GM23338 (cell line): Measurements from ENCODE around the gene CARD6. TPM values are rescaled to one million over a fixed set of nuclear protein-coding genes. Genes with fewer than 3 reads are reported as not detected.

Source experiments
- ATAC-seq: fragments of 200-7000 bp; cut with Tn5 transposase; 3 replicates; pipeline ENCODE4 v1.9.1; 2020
- DNase-seq: peaks from one replicate; pipeline ENCODE4 v3.0.0-alpha.2; 2015; ENCODE audit warnings: low spot score
- H2AFZ ChIP-seq: fragments of 200-600 bp; sonication (generic); 2 replicates; pipeline ENCODE4 v1.8.0; 2016; ENCODE audit warnings: antibody characterized with exemption, mild to moderate bottlenecking, moderate library complexity
- H3F3A ChIP-seq: fragments of 200-600 bp; sonication (generic); replicated peaks from 2 replicates; pipeline ENCODE4 v1.8.0; 2017; ENCODE audit warnings: antibody characterized with exemption, mixed run types, low read depth
- H3K27ac ChIP-seq: fragments of 200-600 bp; sonication (generic); 2 replicates; pipeline ENCODE4 v1.6.1; 2016; ENCODE audit warnings: low read depth
- H3K27me3 ChIP-seq: fragments of 200-600 bp; sonication (generic); 2 replicates; pipeline ENCODE4 v1.8.0; 2016; ENCODE audit warnings: mild to moderate bottlenecking, mixed run types, moderate library complexity; ENCODE audit not compliant: insufficient read depth
- H3K36me3 ChIP-seq: fragments of 200-600 bp; sonication (generic); 2 replicates; pipeline ENCODE4 v1.8.0; 2016; ENCODE audit warnings: mild to moderate bottlenecking; ENCODE audit not compliant: insufficient read depth
- H3K4me1 ChIP-seq: fragments of 200-600 bp; sonication (generic); 2 replicates; pipeline ENCODE4 v1.8.0; 2016; ENCODE audit warnings: mild to moderate bottlenecking, moderate library complexity; ENCODE audit not compliant: insufficient read depth
- H3K4me2 ChIP-seq: fragments of 200-600 bp; sonication (generic); 2 replicates; pipeline ENCODE4 v1.7.1; 2017; ENCODE audit warnings: mixed run types
- H3K4me3 ChIP-seq: fragments of 200-600 bp; sonication (generic); 2 replicates; pipeline ENCODE4 v1.6.1; 2016; ENCODE audit warnings: mixed run types
- H3K79me2 ChIP-seq: fragments of 200-600 bp; sonication (generic); replicated peaks from 2 replicates; pipeline ENCODE4 v1.8.0; 2017; ENCODE audit warnings: mild to moderate bottlenecking; ENCODE audit not compliant: insufficient read depth
- H3K9me2 ChIP-seq: fragments of 200-600 bp; sonication (generic); 2 replicates; pipeline ENCODE4 v1.8.0; 2017; ENCODE audit not compliant: insufficient read depth
- H4K20me1 ChIP-seq: fragments of 200-600 bp; sonication (generic); replicated peaks from 2 replicates; pipeline ENCODE4 v1.8.0; 2017; ENCODE audit warnings: mild to moderate bottlenecking; ENCODE audit not compliant: insufficient read depth
- H3K27ac Mint-ChIP-seq: 2 replicates; pipeline ENCODE4 v1.8.0; 2020; ENCODE audit warnings: inconsistent platforms, mild to moderate bottlenecking, moderate library complexity, mixed read lengths
- H3K27me3 Mint-ChIP-seq: 3 replicates; pipeline ENCODE4 v1.8.0; 2022; ENCODE audit warnings: low read depth, mild to moderate bottlenecking, moderate library complexity, mixed read lengths, inconsistent platforms; ENCODE audit not compliant: insufficient read depth, poor library complexity
- H3K36me3 Mint-ChIP-seq: 3 replicates; pipeline ENCODE4 v1.8.0; 2021; ENCODE audit warnings: low read depth, mild to moderate bottlenecking, inconsistent platforms, moderate library complexity, mixed read lengths
- H3K4me1 Mint-ChIP-seq: 3 replicates; pipeline ENCODE4 v1.8.0; 2020; ENCODE audit warnings: mild to moderate bottlenecking, inconsistent platforms, mixed read lengths
- H3K4me3 Mint-ChIP-seq: 3 replicates; pipeline ENCODE4 v1.8.0; 2021; ENCODE audit warnings: moderate library complexity, mild to moderate bottlenecking, inconsistent platforms, mixed read lengths
- H3K9me3 Mint-ChIP-seq: 3 replicates; pipeline ENCODE4 v1.8.0; 2020; ENCODE audit warnings: moderate library complexity, mild to moderate bottlenecking, inconsistent platforms, mixed read lengths
- EZH2 ChIP-seq: fragments of 200-600 bp; sonication (generic); IDR thresholded peaks from one replicate; pipeline ENCODE4 v1.8.0; 2017; ENCODE audit warnings: antibody characterized with exemption, mild to moderate bottlenecking, low read depth; ENCODE audit not compliant: unreplicated experiment
- EZH2phosphoT487 ChIP-seq: fragments of 200-600 bp; sonication (generic); IDR thresholded peaks from one replicate; pipeline ENCODE4 v1.8.1; 2018; ENCODE audit warnings: antibody characterized with exemption; ENCODE audit not compliant: unreplicated experiment
- JUNB ChIP-seq: IDR thresholded peaks from one replicate; pipeline ENCODE4 v1.6.1; 2016; ENCODE audit warnings: antibody characterized with exemption; ENCODE audit not compliant: unreplicated experiment
- NANOG ChIP-seq: IDR thresholded peaks from 2 replicates; pipeline ENCODE4 v1.6.1; 2016; ENCODE audit warnings: antibody characterized with exemption, borderline replicate concordance
- POLR2AphosphoS5 ChIP-seq: IDR thresholded peaks from 2 replicates; pipeline ENCODE4 v1.6.1; 2016; ENCODE audit warnings: antibody characterized with exemption, low read depth
- STAT1 ChIP-seq: IDR thresholded peaks from one replicate; pipeline ENCODE4 v1.6.1; 2016; ENCODE audit warnings: antibody characterized with exemption; ENCODE audit not compliant: unreplicated experiment
- ZNF114 ChIP-seq: fragments of 250-450 bp; sonication (Bioruptor Pico); IDR thresholded peaks from 2 replicates; pipeline ENCODE4 v1.5.0; 2020; ENCODE audit warnings: mild to moderate bottlenecking, moderate library complexity
- ZNF331 ChIP-seq: fragments of 250-450 bp; sonication (Bioruptor Pico); IDR thresholded peaks from 2 replicates; pipeline ENCODE4 v1.5.0; 2020; ENCODE audit warnings: low read depth, mild to moderate bottlenecking, moderate library complexity
- polyA plus RNA-seq: library from polyadenylated mRNA; unstranded; fragments of >200 nt; fragmentation: Nextera tagmentation; extraction: Ambion mirVana; gene quantifications from 2 replicates; pipeline ENCODE4 v1.2.1, GENCODE V29; 2016
- total RNA-seq: library from RNA; depleted of rRNA; stranded (reverse); fragments of >200 nt; shearing (Covaris generic); gene quantifications from 2 replicates; pipeline ENCODE4 v1.2.3, GENCODE V29; 2014
- TF ChIP-seq, protein P1 (sequence below): fragments of 250-450 bp; sonication (Bioruptor Pico); IDR thresholded peaks from 2 replicates; pipeline ENCODE4 v1.5.0; 2020; ENCODE audit warnings: mild to moderate bottlenecking, moderate library complexity
- TF ChIP-seq, protein P2 (sequence below): IDR thresholded peaks from 2 replicates; pipeline ENCODE4 v1.6.1; 2016; ENCODE audit warnings: antibody characterized with exemption

Gene CARD6
- total and polyA plus RNA-seq, 2 experiments from 2014 or later: 0.32 to 0.45 TPM

DNA sequence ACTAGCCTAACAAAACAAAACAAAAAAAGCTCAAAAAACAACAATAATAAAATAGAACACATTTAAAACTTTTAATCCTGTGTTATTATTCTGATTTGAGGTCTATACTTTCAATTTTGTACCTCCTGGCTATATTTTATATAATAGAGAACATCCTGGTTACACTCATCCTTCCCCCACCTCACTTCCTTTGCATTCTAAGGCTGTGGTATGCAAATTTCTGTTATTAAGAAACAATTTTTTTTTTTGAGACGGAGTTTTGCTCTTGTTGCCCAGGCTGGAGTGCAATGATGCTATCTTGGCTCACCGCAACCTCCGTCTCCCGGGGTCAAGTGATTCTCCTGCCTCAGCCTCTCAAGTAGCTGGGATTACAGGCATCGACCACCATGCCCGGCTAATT lies 3.1 kb upstream of the CARD6 start (continued):
- TF ChIP-seq ZNF331 (no peak), STAT1 (no peak), EZH2phosphoT487 (no peak), JUNB (no peak)
- TF ChIP-seq, protein P1, sequence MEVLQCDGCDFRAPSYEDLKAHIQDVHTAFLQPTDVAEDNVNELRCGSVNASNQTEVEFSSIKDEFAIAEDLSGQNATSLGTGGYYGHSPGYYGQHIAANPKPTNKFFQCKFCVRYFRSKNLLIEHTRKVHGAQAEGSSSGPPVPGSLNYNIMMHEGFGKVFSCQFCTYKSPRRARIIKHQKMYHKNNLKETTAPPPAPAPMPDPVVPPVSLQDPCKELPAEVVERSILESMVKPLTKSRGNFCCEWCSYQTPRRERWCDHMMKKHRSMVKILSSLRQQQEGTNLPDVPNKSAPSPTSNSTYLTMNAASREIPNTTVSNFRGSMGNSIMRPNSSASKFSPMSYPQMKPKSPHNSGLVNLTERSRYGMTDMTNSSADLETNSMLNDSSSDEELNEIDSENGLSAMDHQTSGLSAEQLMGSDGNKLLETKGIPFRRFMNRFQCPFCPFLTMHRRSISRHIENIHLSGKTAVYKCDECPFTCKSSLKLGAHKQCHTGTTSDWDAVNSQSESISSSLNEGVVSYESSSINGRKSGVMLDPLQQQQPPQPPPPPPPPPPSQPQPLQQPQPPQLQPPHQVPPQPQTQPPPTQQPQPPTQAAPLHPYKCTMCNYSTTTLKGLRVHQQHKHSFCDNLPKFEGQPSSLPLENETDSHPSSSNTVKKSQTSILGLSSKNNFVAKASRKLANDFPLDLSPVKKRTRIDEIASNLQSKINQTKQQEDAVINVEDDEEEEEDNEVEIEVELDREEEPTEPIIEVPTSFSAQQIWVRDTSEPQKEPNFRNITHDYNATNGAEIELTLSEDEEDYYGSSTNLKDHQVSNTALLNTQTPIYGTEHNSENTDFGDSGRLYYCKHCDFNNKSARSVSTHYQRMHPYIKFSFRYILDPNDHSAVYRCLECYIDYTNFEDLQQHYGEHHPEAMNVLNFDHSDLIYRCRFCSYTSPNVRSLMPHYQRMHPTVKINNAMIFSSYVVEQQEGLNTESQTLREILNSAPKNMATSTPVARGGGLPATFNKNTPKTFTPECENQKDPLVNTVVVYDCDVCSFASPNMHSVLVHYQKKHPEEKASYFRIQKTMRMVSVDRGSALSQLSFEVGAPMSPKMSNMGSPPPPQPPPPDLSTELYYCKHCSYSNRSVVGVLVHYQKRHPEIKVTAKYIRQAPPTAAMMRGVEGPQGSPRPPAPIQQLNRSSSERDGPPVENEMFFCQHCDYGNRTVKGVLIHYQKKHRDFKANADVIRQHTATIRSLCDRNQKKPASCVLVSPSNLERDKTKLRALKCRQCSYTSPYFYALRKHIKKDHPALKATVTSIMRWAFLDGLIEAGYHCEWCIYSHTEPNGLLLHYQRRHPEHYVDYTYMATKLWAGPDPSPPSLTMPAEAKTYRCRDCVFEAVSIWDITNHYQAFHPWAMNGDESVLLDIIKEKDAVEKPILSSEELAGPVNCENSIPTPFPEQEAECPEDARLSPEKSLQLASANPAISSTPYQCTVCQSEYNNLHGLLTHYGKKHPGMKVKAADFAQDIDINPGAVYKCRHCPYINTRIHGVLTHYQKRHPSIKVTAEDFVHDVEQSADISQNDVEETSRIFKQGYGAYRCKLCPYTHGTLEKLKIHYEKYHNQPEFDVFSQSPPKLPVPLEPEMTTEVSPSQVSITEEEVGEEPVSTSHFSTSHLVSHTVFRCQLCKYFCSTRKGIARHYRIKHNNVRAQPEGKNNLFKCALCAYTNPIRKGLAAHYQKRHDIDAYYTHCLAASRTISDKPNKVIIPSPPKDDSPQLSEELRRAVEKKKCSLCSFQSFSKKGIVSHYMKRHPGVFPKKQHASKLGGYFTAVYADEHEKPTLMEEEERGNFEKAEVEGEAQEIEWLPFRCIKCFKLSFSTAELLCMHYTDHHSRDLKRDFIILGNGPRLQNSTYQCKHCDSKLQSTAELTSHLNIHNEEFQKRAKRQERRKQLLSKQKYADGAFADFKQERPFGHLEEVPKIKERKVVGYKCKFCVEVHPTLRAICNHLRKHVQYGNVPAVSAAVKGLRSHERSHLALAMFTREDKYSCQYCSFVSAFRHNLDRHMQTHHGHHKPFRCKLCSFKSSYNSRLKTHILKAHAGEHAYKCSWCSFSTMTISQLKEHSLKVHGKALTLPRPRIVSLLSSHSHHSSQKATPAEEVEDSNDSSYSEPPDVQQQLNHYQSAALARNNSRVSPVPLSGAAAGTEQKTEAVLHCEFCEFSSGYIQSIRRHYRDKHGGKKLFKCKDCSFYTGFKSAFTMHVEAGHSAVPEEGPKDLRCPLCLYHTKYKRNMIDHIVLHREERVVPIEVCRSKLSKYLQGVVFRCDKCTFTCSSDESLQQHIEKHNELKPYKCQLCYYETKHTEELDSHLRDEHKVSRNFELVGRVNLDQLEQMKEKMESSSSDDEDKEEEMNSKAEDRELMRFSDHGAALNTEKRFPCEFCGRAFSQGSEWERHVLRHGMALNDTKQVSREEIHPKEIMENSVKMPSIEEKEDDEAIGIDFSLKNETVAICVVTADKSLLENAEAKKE (CRISPR knock-in tag): no peak

DNA sequence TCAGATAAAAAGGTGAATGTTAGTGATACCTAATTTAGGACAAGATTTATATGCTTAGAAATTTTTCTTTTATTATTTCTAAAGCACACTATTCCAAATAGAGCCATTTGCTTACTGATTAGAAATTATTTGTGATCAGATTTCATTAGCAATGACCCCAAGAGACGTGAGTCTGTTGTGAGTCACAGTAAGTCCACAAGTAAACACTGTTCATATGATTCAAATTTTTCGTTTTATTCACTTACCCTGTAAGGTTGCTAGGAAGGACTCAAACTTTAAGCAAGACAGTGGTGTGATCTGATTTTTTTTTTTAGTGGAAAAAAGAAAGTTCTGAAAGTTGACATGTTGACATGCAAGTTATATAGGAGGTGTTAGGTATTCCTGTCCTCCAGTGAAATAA lies 1.2 kb downstream of the CARD6 start:
- H3K4me3 ChIP-seq: no peak overlapping the region
- no peak overlapping the region for H3K4me3 Mint-ChIP-seq
- no peak overlapping the region for H3K27ac Mint-ChIP-seq
- TF ChIP-seq, protein P1 (CRISPR knock-in tag): no peak
- no peak for TF ChIP-seq EZH2
- no peak for TF ChIP-seq STAT1
- TF ChIP-seq NANOG: no peak
- no peak for TF ChIP-seq POLR2AphosphoS5
- TF ChIP-seq ZNF114 (CRISPR knock-in tag): no peak
- TF ChIP-seq ZNF331: no peak
- TF ChIP-seq, protein P2, sequence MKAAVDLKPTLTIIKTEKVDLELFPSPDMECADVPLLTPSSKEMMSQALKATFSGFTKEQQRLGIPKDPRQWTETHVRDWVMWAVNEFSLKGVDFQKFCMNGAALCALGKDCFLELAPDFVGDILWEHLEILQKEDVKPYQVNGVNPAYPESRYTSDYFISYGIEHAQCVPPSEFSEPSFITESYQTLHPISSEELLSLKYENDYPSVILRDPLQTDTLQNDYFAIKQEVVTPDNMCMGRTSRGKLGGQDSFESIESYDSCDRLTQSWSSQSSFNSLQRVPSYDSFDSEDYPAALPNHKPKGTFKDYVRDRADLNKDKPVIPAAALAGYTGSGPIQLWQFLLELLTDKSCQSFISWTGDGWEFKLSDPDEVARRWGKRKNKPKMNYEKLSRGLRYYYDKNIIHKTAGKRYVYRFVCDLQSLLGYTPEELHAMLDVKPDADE: no peak

More for the DNA sequence above, 1.2 kb downstream of the CARD6 start:
- Histone ChIP-seq H4K20me1 (no peaks in the 10 kb centered on the region), H3K27me3 (no peaks in the 10 kb centered on the region), H3K36me3 (no peaks in the 10 kb centered on the region), H3K79me2 (no peaks in the 10 kb centered on the region), H3K27ac (no peak overlapping the region), H2AFZ (no peak overlapping the region), H3F3A (no peaks in the 10 kb centered on the region), H3K4me2 (no peak overlapping the region), H3K4me1 (peaks cover under 1% of the 10 kb centered on the region; the same call in 1 of the 2 replicates), H3K9me2 (no peaks in the 10 kb centered on the region)
- Mint-ChIP-seq H3K27me3 (no peaks in the 10 kb centered on the region), H3K9me3 (no peaks in the 10 kb centered on the region), H3K36me3 (no peaks in the 10 kb centered on the region), H3K4me1 (peaks cover 14% of the 10 kb centered on the region; the same call in 2 of the 3 replicates)
- no peak for DNase-seq
- ATAC-seq: no peak
